PC-3 (cell line): ENCODE measurements around the gene AAR2.
A peak's percentile ranks its signal among the peaks of the same experiment; 100 is the strongest.

Source experiments
- CTCF ChIP-seq: fragments of 300-600 bp; sonication (generic); conservative IDR thresholded peaks from 2 replicates; pipeline ENCODE4 v1.5.1; 2017; ENCODE audit warnings: antibody characterized with exemption, low read depth, mild to moderate bottlenecking, low read length
- EZH2 ChIP-seq: fragments of 300-600 bp; sonication (generic); IDR thresholded peaks from one replicate; pipeline ENCODE4 v1.6.1; 2017; ENCODE audit warnings: antibody characterized with exemption, mild to moderate bottlenecking, low read length; ENCODE audit not compliant: unreplicated experiment

DNA sequence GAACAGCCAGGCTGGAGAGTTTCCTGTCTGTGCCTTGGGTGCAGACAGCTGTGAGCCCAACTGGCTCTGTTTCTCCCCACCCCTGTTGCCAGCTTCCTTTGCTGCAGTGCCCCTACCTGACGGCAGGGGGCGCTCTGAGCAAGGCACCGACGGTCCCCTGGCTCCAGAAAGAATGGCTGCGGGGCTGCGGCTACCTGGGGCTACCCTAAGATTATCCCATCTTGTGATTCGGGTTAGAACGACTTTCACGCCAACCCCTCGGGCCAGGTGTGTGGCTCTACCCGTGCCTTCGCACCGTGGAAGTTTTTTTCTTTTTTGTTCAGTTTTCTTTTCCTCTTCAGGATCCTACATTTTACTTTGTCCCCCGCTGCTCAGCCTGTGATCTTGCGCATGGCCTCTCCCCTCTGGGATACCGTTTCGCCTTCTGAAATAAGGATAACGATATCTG, 33.4 kb upstream of the AAR2 start:
- TF ChIP-seq CTCF (peak; percentile 94), EZH2 (no peak)
